Skeletal muscle cell (primary cell): Measurements from ENCODE around the gene POLK.
"Not testable (repeated sequence)": the region's sequence is repeated elsewhere in the genome, so short reads cannot be mapped to it uniquely, and the experiment has no call there.

Source experiments
- DNase-seq: peaks from one replicate; pipeline ENCODE4 v3.0.0-alpha.2; 2010; ENCODE audit warnings: low read depth
- H3K4me3 ChIP-seq: 2 replicates; pipeline ENCODE4 v1.5.1; 2011; ENCODE audit warnings: low read depth, mild to moderate bottlenecking, control low read depth, low read length, moderate library complexity

POLK gene

GRCh38 chr5:75588666-75589065 is 77.0 kb downstream of the POLK start:
- no peak for DNase-seq

GRCh38 chr5:75600535-75600934 is 88.8 kb downstream of the POLK start:
- H3K4me3 ChIP-seq: no peak overlapping the region
- no peak for DNase-seq

More at GRCh38 chr5:75588666-75589065, 77.0 kb downstream of the POLK start:
- no peak overlapping the region for H3K4me3 ChIP-seq

DNA sequence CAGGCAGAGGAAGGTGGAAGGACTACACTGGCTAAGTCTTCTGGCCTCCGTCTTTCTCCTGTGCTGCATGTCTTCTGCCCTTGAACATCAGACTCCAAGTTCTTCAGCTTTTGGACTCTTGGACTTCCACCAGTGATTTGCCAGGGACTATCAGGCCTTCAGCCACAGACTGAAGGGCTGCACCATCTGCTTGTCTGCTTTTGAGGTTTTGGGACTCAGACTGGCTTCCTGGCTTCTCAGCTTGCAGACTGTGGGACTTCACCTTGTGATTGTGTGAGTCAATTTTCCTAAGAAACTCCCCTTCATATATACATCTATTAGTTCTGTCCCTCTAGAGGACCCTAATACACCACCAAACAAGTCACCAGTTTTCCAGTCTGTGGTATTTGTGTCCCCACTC is 89.9 kb downstream of the POLK start:
- no peak overlapping the region for H3K4me3 ChIP-seq
- DNase-seq: no peak

DNA sequence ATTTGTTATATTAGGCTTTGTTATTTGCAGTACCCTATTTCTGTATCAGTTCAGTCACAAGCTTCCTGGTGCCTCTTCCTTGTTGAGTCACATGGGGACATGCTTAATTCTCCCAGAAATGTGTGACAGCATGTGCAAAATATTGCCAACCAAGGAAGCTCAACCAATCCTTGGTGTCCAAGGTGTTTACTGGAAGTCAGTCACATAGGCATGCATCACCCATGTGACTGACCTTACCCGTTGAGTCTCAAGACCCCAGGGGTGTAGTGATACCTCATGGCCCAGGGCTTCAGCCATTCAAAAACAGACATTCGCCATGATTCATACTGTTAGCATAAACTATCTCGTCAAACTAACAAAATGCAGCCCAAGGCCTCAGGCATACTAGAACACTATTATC is 90.3 kb downstream of the POLK start:
- no peak for DNase-seq

DNA sequence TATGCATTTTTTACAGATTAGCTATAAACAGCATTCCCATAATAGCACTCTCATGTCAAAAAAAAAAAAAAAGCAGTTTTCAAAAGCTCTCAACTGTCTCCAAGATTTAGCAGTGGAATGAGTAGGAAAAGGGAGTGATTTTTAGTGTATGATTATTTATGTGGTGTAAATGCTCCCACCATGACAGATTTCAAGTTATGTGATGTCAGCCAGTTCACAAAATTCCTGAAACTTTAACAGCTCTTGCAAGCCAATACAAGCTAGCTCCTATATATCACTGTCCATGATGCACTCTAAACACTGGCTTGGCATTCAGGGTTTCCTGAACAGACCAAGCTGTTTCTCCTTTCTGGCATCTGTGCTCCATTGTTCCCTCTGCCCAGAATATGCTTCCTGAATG is 91.7 kb downstream of the POLK start:
- no peak for DNase-seq

More for the DNA sequence above, 90.3 kb downstream of the POLK start:
- no peak overlapping the region for H3K4me3 ChIP-seq

GRCh38 chr5:75603821-75604220 is 92.1 kb downstream of the POLK start:
- H3K4me3 ChIP-seq: no peak overlapping the region
- DNase-seq: no peak

More for the DNA sequence above, 91.7 kb downstream of the POLK start:
- H3K4me3 ChIP-seq: no peak overlapping the region

GRCh38 chr5:75607341-75607740 is 95.7 kb downstream of the POLK start:
- H3K4me3 ChIP-seq: not testable (repeated sequence)

DNA sequence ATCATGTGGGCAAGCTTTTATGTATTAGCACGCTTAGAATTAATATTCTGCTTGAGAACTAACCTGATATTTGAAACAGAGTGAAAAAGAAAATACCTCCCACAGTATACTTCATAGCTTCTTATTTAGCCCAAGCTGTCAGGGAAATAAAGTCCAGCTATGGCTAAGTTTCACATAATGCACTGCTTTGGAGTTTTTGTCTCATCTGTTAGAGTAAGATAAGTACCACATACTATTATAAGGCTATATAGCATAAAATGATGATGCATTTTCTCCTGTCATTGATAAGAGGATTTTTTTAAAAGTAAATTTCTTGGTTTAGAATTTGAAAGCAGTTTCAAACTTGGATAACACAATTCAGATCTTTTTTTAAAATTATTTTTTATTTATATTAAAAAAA is 97.2 kb downstream of the POLK start:
- H3K4me3 ChIP-seq: no peak overlapping the region
- DNase-seq: no peak

More at GRCh38 chr5:75607341-75607740, 95.7 kb downstream of the POLK start:
- not testable (repeated sequence) for DNase-seq

DNA sequence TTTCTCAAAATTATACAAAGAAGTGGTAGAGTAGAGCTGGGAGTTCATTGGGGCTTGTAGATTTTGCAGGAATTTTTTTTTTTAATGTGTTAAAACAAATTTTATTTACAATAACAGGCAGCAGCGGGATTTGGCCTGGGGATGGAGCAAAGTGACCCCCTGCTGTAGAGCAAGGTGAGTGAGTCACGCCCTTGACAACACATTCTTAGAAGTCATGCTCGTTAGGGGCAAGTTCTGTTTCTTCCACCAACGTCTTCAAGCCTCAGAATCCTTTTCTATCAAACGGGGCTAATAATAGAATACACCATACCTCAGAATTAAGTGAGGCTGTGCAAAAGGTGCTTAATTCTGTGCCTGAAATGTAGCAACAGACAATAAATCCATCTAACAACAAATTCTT is 98.5 kb downstream of the POLK start:
- H3K4me3 ChIP-seq: no peak overlapping the region
- DNase-seq: no peak

- DNase-seq: not testable (repeated sequence)
- peak overlapping the region; percentile 57 for H3K4me3 ChIP-seq
Observed at GRCh38 chr5:75610859-75611310, 99.2 kb downstream of the POLK start.

DNA sequence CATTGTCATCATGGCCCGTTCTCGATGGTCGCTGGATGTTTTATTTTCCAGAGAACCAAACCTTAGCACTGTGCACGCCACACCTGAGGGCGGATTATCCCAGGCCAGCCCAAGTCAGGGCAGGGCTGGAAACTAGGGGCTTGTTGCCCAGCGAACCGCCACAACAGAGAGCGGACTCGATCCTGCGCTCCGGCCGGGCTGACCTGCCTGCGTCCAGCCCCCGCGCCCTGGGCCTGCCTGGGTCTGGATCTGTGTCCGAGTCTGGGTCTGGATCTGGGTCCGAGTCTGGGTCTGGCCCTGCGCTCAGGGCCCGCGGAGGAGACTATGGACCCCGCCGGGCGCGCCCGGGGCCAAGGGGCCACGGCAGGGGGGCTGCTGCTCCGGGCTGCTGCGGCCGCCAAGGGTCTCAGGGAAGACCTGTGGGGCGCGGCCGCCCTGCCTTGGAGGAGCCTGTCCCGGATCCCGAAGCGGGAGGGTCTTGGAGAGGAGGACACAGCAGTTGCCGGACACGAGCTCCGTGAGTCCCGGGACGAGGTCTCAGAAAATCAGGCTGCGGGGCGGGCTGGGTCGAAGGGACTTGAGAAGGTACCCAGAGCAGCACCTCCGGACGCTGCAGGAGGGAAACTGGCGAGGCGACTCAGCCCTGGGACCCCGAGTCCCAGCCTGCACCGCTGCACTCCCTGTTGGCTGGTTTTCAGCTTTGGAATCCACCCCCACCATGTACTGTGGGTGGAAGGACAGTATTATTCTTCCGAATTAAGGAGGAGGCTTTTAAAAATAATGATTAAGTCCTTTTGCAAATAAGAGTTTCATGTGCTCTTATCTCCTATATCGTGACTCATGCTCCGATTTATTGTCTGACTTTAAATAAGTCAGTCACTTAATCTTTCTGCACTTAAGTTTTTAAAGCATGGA is 99.9 kb downstream of the POLK start, which contains the start of gene ANKDD1B:
Gene ANKDD1B (plus strand): TSS at position 143 of the 915 bp plus-strand sequence. CDS start 182 bp downstream, at position 325.
- no peak for DNase-seq
- peak within 1 kb of the TSS; percentile 57 for H3K4me3 ChIP-seq

DNA sequence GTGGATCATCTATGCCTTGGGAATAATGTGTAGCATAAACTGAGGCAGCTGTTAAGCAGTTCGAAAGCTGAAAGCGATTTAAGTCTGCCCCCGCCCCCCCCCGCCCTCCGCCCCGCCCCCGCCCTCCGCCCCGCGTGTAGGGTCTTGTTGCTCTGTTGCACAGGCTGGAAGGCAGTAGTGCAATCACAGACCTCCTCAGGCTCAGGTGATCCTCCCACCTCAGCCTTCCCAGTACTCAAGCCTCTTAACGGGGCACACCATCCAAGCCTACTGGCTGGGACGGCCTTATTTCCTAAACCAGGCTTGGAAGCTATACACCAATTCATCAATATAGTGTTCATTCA is 100.5 kb downstream of the POLK start:
- no peak for DNase-seq
- H3K4me3 ChIP-seq: peak overlapping the region; percentile 57

- no peak overlapping the region for H3K4me3 ChIP-seq
Observed at GRCh38 chr5:75612901-75613300, 101.2 kb downstream of the POLK start.

GRCh38 chr5:75614176-75614575 is 102.5 kb downstream of the POLK start:
- no peak for DNase-seq
- H3K4me3 ChIP-seq: no peak overlapping the region

More at GRCh38 chr5:75612901-75613300, 101.2 kb downstream of the POLK start:
- DNase-seq: no peak

GRCh38 chr5:75616371-75616881 is 104.7 kb downstream of the POLK start:
- no peak for DNase-seq
- no peak overlapping the region for H3K4me3 ChIP-seq

DNA sequence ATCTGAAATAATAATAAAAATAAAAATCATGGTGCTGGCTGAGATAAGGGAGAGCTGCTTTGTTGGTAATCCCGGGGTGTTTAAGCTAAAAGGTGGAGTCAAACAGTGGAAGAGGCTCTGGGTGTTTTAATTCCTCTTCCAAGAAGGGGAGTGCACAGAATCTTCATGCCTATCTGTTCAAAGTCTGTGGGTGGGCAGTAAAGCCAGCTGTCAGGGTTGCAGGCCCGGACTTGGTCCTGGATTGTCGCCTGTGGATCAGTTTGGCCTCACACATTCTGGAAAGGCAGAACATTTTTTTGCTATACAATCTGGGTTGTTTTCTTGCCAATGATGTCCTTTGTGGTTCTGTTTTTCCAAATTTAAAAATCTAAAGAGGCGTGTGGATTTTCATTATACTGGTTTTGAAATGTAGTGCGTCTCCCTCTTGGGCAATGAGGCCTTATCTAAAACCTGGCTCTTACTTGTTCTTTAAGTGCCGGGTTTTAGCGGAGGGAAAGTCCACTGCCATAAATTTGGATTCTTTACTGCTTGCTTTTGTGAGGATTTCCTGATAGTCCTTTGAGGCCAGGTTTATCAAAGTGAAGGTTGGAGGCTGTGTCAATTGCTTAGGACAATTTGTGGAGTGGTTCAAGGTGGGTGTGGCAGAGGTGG is 105.4 kb downstream of the POLK start:
- no peak for DNase-seq

DNA sequence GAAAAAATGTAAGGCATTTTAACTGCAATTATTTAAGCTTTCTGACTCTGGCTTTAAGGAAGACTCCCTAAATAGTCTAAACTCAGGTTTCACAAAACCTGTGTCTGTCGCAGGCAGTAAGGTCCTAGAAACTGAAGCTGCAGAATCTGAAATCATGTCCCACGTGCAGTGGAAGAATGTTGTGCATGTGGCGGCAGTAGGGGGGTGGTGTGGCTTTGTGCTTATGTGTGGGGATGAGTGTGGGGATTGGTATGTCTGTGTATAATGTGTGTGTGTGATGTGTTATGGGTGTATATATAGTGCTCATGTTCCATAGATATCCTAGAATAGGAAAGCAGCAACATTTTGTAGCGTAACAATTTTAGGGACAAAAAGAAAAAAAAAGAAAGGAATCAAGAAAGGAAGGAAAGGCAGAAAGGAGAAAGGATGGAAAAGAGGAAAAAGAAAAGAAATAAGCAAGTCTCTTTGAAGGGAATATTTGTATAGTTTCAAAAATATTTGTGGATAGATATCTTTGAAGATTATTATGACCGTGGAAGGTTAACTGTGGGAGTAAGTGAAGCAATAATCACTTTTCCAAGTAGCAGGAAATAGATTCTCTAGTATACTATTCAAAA is 106.2 kb downstream of the POLK start:
- DNase-seq: no peak
- H3K4me3 ChIP-seq: no peak overlapping the region

More for the DNA sequence above, 105.4 kb downstream of the POLK start:
- H3K4me3 ChIP-seq: no peak overlapping the region

DNA sequence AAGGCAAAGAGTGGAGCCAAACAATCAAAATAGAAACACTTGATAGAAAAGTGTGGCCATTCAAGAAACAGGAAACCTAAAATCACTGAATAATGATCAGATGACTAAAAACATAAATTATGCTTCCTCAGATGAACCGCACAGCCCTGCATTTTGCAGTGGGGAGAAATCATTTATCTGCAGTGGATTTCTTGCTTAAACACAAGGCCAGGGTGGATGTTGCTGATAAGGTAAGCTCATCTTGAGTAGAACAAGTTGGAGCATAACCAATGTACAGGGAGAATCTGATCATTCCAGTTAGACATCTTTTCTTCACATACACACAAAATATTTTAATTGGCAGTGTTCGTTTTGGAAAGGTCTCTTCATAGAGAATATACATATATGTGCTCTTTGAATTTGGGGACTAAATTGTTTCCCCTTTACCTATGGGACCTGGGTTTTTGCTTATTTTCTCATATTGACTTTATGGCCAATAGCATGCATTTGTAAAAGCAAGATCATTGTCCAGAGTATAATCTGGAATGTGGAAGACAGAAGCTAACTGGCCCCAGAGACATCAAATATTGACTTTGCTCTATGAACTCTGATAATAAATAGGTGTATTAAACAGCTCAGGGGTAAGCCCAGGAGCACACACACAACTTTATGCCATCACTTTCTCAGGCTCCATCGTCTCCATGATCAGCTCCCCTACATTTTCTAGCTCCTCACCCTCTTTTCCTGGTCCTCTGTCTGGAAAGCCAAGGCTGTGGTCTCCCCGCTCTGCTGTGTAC is 108.7 kb downstream of the POLK start:
- no peak for DNase-seq
- no peak overlapping the region for H3K4me3 ChIP-seq

DNA sequence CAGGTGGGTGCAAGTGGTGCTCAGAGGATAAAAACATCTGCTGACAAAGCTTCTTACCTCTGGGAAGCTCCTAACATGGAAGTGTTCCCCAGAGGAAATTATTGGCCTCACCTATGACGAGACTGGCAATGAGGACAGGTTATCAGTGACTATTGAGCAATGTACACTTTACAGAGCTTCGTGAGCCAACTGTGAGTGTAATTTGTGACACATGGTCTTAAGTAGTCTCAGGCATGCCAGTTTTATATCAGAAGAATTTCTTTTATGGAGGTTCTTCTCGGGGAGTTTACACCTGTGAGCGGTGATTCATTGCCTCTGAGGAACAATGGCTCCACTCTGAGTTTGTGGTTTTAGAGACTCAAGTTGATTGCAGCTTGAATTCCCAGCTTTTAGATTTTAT is 110.9 kb downstream of the POLK start:
- DNase-seq: no peak
- H3K4me3 ChIP-seq: no peak overlapping the region
